HepG2 (cell line): ENCODE data around the gene NYNRIN. TPM values are rescaled to one million over a fixed set of nuclear protein-coding genes. Genes with fewer than 3 reads are reported as not detected.
A peak's percentile ranks its signal among the peaks of the same experiment; 100 is the strongest.

Source experiments
- ATF2 ChIP-seq: sonication (generic); formaldehyde crosslinking; IDR thresholded peaks from 2 replicates; pipeline ENCODE4 v1.4.0; 2020; ENCODE audit warnings: missing genetic modification reagents
- CAMTA2 ChIP-seq: sonication (generic); formaldehyde crosslinking; IDR thresholded peaks from 2 replicates; pipeline ENCODE4 v1.4.0; 2020; ENCODE audit warnings: mild to moderate bottlenecking, missing genetic modification reagents, borderline replicate concordance
- EP300 ChIP-seq, 3 experiments: sonication (generic) in 1 of 3; formaldehyde crosslinking in 1 of 3; IDR thresholded peaks; 2 replicates each; pipeline versions ENCODE4 v1.5.1 to v1.6.1; 2011 to 2020; ENCODE audit warnings: low read depth in 2 of 3, low read length in 2 of 3, borderline replicate concordance in 1 of 3, improper control_type of control experiment in 1 of 3, mild to moderate bottlenecking in 1 of 3, missing genetic modification reagents in 1 of 3, moderate library complexity in 1 of 3
- FOSL2 ChIP-seq: sonication (generic); formaldehyde crosslinking; IDR thresholded peaks from 2 replicates; pipeline ENCODE4 v1.4.0; 2020; ENCODE audit warnings: missing genetic modification reagents
- GATAD2A ChIP-seq: IDR thresholded peaks from 2 replicates; pipeline ENCODE4 v1.6.1; 2016
- MIXL1 ChIP-seq: IDR thresholded peaks from 2 replicates; pipeline ENCODE4 v1.6.1; 2016
- NFKB2 ChIP-seq: sonication (generic); formaldehyde crosslinking; IDR thresholded peaks from 2 replicates; pipeline ENCODE4 v1.4.0; 2020; ENCODE audit warnings: missing genetic modification reagents, borderline replicate concordance
- NFRKB ChIP-seq: fragments of 450-650 bp; IDR thresholded peaks from 2 replicates; pipeline ENCODE4 v1.6.1; 2017
- PHB2 ChIP-seq: fragments of 450-650 bp; IDR thresholded peaks from 2 replicates; pipeline ENCODE4 v1.6.1; 2018; ENCODE audit not compliant: partially characterized antibody
- POLR2AphosphoS5 ChIP-seq: IDR thresholded peaks from 2 replicates; pipeline ENCODE4 v1.6.1; 2012; ENCODE audit warnings: low read depth, low read length
- SETDB1 ChIP-seq: sonication (generic); formaldehyde crosslinking; IDR thresholded peaks from 2 replicates; pipeline ENCODE4 v1.5.1; 2020; ENCODE audit warnings: missing genetic modification reagents, mild to moderate bottlenecking, borderline replicate concordance
- SP5 ChIP-seq: IDR thresholded peaks from 2 replicates; pipeline ENCODE4 v1.6.1; 2016; ENCODE audit warnings: low read depth, borderline replicate concordance
- SRY ChIP-seq: sonication (generic); formaldehyde crosslinking; IDR thresholded peaks from 2 replicates; pipeline ENCODE4 v1.8.0; 2022; ENCODE audit warnings: mild to moderate bottlenecking, missing genetic modification reagents
- TFE3 ChIP-seq: IDR thresholded peaks from 2 replicates; pipeline ENCODE4 v1.6.1; 2016
- ZHX2 ChIP-seq, 2 experiments: sonication (generic) in 1 of 2; formaldehyde crosslinking in 1 of 2; IDR thresholded peaks; 2 replicates each; pipeline versions ENCODE4 v1.6.1 to v1.9.0; 2014 to 2022; ENCODE audit warnings: antibody characterized with exemption in 1 of 2, borderline replicate concordance in 1 of 2, inconsistent platforms in 1 of 2, low read depth in 1 of 2, missing genetic modification reagents in 1 of 2
- ZKSCAN5 ChIP-seq: sonication (generic); formaldehyde crosslinking; IDR thresholded peaks from 2 replicates; pipeline ENCODE4 v1.5.1; 2020; ENCODE audit warnings: mild to moderate bottlenecking, missing genetic modification reagents
- ZNF7 ChIP-seq: IDR thresholded peaks from 2 replicates; pipeline ENCODE4 v1.6.1; 2016; ENCODE audit warnings: missing biosample characterization, missing genetic modification reagents
- ZNF781 ChIP-seq: sonication (generic); formaldehyde crosslinking; IDR thresholded peaks from 2 replicates; pipeline ENCODE4 v1.5.1; 2020; ENCODE audit warnings: borderline replicate concordance, mild to moderate bottlenecking, missing genetic modification reagents; ENCODE audit errors: not compliant biosample characterization
- ZNF883 ChIP-seq: sonication (generic); formaldehyde crosslinking; IDR thresholded peaks from 2 replicates; pipeline ENCODE4 v1.5.1; 2020; ENCODE audit warnings: mild to moderate bottlenecking, missing genetic modification reagents; ENCODE audit errors: not compliant biosample characterization
- ZZZ3 ChIP-seq: sonication (generic); formaldehyde crosslinking; IDR thresholded peaks from 2 replicates; pipeline ENCODE4 v1.4.0; 2020; ENCODE audit warnings: missing genetic modification reagents, mild to moderate bottlenecking, borderline replicate concordance
- polyA plus RNA-seq, 8 experiments: library from polyadenylated mRNA; depleted of rRNA in 3 of 8; stranded (reverse) in 7 of 8; unstranded in 1 of 8; fragments of >200 nt; fragmentation: Illumina TruSeq in 4 of 8; extraction: Trizol in 4 of 8; gene quantifications; 2 replicates each; pipeline versions ENCODE4 v1.2.1 to v1.2.3, GENCODE V29; 2011 to 2016; ENCODE audit warnings: low read depth in 4 of 8, missing spikeins in 1 of 8, mixed read lengths in 1 of 8; ENCODE audit not compliant: insufficient read depth in 1 of 8
- total RNA-seq, 5 experiments: library from RNA; depleted of rRNA; stranded (reverse); fragments of >200 nt; fragmentation: Illumina TruSeq; extraction: Trizol; gene quantifications; 2 replicates each; pipeline ENCODE4 v1.2.3, GENCODE V29; 2016; ENCODE audit warnings: low read depth in 1 of 5

NYNRIN gene
- total and polyA plus RNA-seq, 2 of the 13 experiments (the other 11 are each of a cell fraction or from before 2014, with no cell fraction given), result 0.63 to 1.1 TPM

- 0 out of 2 replicates have a peak, but pooled peaks have one; percentile 14 for TF ChIP-seq GATAD2A (CRISPR knock-in tag)
- peak; percentile 7; the same call in 1 of the 2 replicates for TF ChIP-seq FOSL2 (CRISPR knock-in tag)
- TF ChIP-seq SRY (CRISPR knock-in tag), result 0 out of 2 replicates have a peak, but pooled peaks have one; percentile 26
- TF ChIP-seq CAMTA2 (CRISPR knock-in tag), result no peak
- TF ChIP-seq SETDB1, result no peak
- TF ChIP-seq POLR2AphosphoS5, result no peak
- no peak for TF ChIP-seq ZHX2 (IDR thresholded peaks at IDR 0.05; ENCODE audit: low read depth)
- no peak for TF ChIP-seq ZHX2 (CRISPR knock-in tag; IDR thresholded peaks at IDR 0.05; ENCODE audit: borderline replicate concordance)
- no peak for TF ChIP-seq NFRKB
- no peak for TF ChIP-seq ZZZ3 (CRISPR knock-in tag)
- TF ChIP-seq MIXL1 (CRISPR knock-in tag), result 0 out of 2 replicates have a peak, but pooled peaks have one; percentile 21
- TF ChIP-seq PHB2, result no peak
- TF ChIP-seq ZNF781 (CRISPR knock-in tag), result no peak
- peak in 1 of 2 experiments; percentile 37; a peak in 1 of 4 replicates for TF ChIP-seq EP300 (IDR thresholded peaks at IDR 0.05; ENCODE audit: low read depth in 2 of 2, low read length in 2 of 2)
- TF ChIP-seq EP300 (CRISPR knock-in tag; IDR thresholded peaks at IDR 0.05; ENCODE audit: borderline replicate concordance), result no peak
- no peak for TF ChIP-seq ZNF7 (CRISPR knock-in tag)
- peak; percentile 31 for TF ChIP-seq ZNF883 (CRISPR knock-in tag)
- TF ChIP-seq ATF2 (CRISPR knock-in tag), result peak; percentile 27; the same call in 1 of the 2 replicates
- no peak for TF ChIP-seq SP5
- no peak for TF ChIP-seq ZKSCAN5 (CRISPR knock-in tag)
- TF ChIP-seq TFE3 (CRISPR knock-in tag), result no peak
- TF ChIP-seq NFKB2 (CRISPR knock-in tag), result 0 out of 2 replicates have a peak, but pooled peaks have one; percentile 47
These were observed 12.9 kb downstream of the NYNRIN start (continued) for GRCh38 chr14:24411443-24412389.
